Measurements from ENCODE around the gene TMEM129. TPM values are rescaled to one million over a fixed set of nuclear protein-coding genes. Genes with fewer than 3 reads are reported as not detected.
A peak's percentile ranks its signal among the peaks of the same experiment; 100 is the strongest.

Gene TMEM129
- total RNA-seq, 1 donor from 2014 or later: 20.0 TPM

DNA sequence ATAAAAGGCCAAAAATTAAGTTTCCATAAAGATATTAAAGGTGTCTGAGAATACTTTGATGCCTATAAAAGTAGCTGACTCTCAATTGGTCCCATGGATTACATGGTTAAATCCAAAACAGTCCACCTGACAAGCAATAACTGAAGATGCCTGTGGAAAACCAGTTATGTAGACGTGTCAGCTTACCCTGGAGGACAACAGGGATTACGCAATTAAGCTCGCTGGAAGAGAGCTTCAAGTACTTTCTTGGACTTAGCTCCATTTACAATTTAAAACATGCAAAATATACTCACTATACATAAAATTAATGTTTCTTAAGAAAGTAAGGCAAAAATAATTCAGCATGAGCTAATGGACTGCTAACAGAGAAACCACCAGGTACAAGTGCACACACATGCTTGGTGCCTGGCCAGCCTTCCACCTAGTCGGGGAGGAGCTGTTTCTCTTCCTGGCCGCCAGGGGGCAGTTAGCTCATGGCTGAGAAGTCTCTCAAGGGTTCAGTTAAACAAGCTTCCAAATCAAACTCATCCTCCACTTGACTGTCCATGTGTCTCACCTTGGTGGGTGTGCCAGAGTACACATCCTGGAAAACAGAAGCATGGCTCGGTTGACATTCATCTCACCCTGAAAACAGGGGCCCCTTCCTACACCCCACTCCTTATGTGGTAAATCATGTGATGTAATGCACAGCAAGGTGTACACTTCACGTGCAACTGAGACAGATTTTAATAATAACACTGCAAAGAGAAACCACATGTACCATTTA is 27.8 kb downstream of the TMEM129 start:
- FAIRE-seq: no peak
- Histone ChIP-seq H3K36me3 (ENCODE audit: control insufficient read depth, insufficient read depth, low read length) (peaks cover 19% of the 10 kb centered on the region), H3K27me3 (ENCODE audit: control insufficient read depth, insufficient read depth, low read length) (no peaks in the 10 kb centered on the region), H3K4me3 (ENCODE audit: low read depth, low read length) (no peak overlapping the region)
- DNase-seq (ENCODE audit: low read depth): peak; percentile 71
- TF ChIP-seq, protein P1, sequence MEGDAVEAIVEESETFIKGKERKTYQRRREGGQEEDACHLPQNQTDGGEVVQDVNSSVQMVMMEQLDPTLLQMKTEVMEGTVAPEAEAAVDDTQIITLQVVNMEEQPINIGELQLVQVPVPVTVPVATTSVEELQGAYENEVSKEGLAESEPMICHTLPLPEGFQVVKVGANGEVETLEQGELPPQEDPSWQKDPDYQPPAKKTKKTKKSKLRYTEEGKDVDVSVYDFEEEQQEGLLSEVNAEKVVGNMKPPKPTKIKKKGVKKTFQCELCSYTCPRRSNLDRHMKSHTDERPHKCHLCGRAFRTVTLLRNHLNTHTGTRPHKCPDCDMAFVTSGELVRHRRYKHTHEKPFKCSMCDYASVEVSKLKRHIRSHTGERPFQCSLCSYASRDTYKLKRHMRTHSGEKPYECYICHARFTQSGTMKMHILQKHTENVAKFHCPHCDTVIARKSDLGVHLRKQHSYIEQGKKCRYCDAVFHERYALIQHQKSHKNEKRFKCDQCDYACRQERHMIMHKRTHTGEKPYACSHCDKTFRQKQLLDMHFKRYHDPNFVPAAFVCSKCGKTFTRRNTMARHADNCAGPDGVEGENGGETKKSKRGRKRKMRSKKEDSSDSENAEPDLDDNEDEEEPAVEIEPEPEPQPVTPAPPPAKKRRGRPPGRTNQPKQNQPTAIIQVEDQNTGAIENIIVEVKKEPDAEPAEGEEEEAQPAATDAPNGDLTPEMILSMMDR (IDR thresholded peaks at IDR 0.05; ENCODE audit: insufficient read depth, low read length, severe bottlenecking): peak; percentile 96

DNA sequence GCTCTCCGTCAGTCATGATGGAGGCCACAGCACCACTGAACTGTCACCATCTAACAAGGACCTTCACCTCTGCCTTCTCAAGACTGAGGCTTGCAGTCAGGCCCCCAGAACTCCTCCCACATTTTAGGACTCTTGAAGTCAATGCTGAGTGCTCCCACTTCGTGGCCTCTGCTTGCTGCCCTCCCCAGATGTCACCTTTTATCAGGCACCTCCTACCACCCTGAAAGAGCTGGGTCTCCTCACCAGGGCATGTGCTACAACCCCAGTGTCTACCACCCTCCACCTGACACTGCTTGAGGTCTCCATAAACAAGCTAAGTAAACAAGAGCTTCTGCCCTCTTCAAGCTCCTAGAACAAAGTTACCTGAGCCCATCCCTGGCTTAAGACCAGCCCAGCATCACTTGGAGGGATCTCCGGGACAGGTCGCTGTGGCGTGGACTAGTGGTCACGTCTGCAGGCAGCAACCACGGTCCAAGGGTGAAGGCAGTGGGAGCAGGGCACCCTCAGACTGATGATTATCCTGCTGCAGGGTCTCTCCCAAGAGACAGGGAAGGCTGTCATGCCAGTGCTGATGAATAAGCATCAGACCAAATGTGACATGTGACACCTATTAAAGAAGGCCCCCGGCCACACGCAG is 29.3 kb downstream of the TMEM129 start:
- FAIRE-seq: no peak
- no peak for DNase-seq (ENCODE audit: low read depth)
- TF ChIP-seq, protein P1 (IDR thresholded peaks at IDR 0.05; ENCODE audit: insufficient read depth, low read length, severe bottlenecking): no peak
- Histone ChIP-seq H3K4me3 (ENCODE audit: low read depth, low read length) (no peak overlapping the region), H3K36me3 (ENCODE audit: control insufficient read depth, insufficient read depth, low read length) (peaks cover 15% of the 10 kb centered on the region), H3K27me3 (ENCODE audit: control insufficient read depth, insufficient read depth, low read length) (no peaks in the 10 kb centered on the region)

DNA sequence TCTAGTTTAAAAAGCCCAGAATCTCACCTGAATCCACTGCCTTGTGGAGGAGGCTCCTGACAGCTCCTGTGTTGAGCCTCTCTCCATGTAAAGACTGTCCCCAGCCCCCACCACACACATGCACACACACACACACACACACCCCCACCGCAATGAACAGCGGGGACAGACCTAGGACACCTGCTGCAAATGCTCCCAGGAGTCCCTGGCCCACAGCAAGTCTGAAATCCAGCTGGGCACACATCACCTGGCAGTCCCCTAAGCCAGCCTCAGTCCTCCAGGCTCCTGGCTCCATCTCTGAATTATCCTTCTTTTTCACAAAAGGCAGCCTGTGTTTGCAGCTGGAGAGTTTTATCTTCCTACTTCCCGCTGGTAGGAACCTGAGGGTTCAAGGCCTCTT is 30.4 kb downstream of the TMEM129 start:
- H3K27me3 ChIP-seq (ENCODE audit: control insufficient read depth, insufficient read depth, low read length): no peaks in the 10 kb centered on the region
- FAIRE-seq (no peak), DNase-seq (ENCODE audit: low read depth) (no peak)
- no peak overlapping the region for H3K4me3 ChIP-seq (ENCODE audit: low read depth, low read length)
- TF ChIP-seq, protein P1 (IDR thresholded peaks at IDR 0.05; ENCODE audit: insufficient read depth, low read length, severe bottlenecking): no peak
- peaks cover 12% of the 10 kb centered on the region for H3K36me3 ChIP-seq (ENCODE audit: control insufficient read depth, insufficient read depth, low read length)

DNA sequence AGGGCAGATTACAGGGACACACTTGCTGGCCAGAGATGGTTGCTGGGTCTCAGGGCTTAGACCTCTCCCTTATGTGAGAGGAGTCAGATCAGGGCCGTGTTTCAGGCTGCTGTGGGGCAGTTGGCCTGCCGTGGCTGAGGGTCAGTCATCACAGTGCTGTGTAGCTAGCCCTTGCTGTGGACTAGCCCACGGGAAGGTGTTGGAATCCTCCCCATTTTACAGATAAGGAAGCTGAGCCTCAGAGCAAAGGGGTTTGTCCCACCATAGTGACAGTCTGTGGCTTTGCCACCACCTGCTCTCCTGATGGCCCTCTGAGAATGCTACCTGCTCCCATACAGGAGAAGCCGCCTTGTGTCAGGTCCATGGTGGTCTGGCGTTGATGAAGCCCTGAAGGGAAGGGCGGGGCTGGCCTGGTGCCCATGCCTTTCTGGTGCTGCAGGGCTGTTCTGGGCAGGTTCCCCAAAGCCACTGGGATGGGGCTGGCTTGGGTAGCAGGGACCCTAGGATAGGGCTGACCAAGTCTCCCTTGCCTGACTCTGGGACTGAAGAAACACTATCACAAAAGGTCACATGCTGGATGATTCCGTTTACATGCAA is 34.6 kb downstream of the TMEM129 start:
- FAIRE-seq: no peak
- TF ChIP-seq, protein P1 (IDR thresholded peaks at IDR 0.05; ENCODE audit: insufficient read depth, low read length, severe bottlenecking): no peak
- no peaks in the 10 kb centered on the region for H3K27me3 ChIP-seq (ENCODE audit: control insufficient read depth, insufficient read depth, low read length)

DNA sequence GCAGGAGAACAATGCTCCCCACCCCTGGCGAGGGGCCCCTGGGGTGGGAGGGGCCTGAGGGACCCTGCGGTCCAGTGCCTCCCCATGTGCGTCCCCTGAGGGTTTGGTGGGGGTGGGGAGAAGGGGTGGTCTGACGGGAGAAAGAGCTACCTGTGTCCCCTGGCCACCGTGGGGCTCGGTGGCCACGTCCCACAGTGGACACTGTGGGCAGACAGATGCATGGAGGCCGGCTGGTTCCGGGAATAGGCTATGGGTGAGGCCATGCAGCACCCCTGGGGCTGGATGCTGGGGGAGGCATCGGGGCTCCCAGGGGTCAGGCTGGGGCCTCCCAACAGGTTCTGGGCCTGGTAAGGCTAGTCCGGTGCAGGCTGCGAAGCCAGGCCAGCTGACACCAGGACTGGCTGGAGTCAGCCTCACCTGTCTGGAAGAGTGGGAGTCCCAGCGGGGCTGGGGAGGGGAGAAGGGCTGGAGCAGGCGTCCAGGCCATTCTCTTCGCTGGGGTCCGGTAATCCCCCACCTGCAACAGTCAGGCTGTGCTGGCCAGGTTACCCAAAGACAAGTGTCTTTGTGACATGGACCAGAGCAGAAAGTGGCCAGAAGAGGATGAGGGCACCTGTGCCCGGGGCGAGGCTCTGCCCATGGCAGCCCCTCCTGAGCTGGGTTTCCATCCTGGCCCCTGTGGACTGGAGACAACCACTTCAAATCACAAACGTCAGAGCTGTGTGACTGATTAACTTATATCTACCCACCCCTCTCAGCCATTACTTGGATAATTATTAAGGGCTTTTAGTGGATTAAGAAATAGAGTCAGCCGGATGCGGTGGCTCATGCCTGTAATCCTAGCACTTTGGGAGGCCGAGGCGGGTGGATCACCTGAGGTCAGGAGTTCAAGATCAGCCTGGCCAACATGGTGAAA is 35.6 kb downstream of the TMEM129 start:
- Histone ChIP-seq H3K27me3 (ENCODE audit: control insufficient read depth, insufficient read depth, low read length) (no peaks in the 10 kb centered on the region), H3K4me3 (ENCODE audit: low read depth, low read length) (no peak overlapping the region), H3K36me3 (ENCODE audit: control insufficient read depth, insufficient read depth, low read length) (no peaks in the 10 kb centered on the region)
- TF ChIP-seq, protein P1 (IDR thresholded peaks at IDR 0.05; ENCODE audit: insufficient read depth, low read length, severe bottlenecking): no peak
- FAIRE-seq (no peak), DNase-seq (ENCODE audit: low read depth) (no peak)

More for the DNA sequence above, 34.6 kb downstream of the TMEM129 start:
- peaks cover 4% of the 10 kb centered on the region for H3K36me3 ChIP-seq (ENCODE audit: control insufficient read depth, insufficient read depth, low read length)
- no peak overlapping the region for H3K4me3 ChIP-seq (ENCODE audit: low read depth, low read length)
- no peak for DNase-seq (ENCODE audit: low read depth)
